Activated CD8-positive, alpha-beta memory T cell treated with anti-CD3 and anti-CD28 coated beads for 1 hour (primary cell): ENCODE data around the gene ENDOD1.

Source experiments
- DNase-seq, 2 donors: peaks; one replicate each; pipeline ENCODE4 v3.0.0-alpha.2; 2020; ENCODE audit warnings: low read depth in 1 of 2; ENCODE audit errors: extremely low read depth in 1 of 2

Gene ENDOD1

DNA sequence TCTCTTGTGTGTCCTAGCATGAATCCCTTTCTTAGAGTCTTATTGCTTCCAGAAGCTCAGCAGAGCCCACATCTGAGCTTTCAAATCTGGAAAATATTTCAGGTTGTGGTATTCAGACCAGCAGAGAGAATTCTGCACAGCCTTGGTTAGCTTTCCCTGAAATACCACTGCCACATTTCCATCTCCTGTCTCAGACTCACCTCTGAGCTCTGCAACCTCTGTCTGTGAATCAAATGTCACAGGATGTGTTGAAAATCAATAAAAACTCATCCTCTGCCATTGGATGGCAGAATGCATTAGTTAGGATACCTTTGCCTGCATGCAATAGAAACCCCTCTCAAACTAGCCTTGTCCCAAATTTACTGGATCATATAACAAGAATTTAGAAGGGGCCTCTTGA lies 47.7 kb downstream of the ENDOD1 start:
- DNase-seq: no peak

DNA sequence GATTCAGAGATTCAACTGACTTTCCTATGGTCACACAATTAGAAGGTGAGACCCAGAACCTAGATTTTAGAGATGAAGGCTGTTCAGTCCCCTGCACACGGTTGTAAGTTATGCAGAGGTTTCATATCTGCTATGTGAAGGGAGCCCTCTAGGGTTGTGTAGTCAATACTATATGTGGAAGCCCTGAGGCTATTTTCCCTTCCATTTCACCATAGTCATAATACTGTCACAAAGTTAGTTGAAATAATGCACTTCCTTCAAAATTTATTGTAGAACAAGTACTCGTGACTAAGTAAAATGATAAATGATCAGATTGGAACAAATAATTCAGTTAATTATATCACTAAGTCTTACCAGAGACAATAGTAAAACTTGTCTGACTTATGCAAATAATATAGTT lies 48.8 kb downstream of the ENDOD1 start:
- no peak for DNase-seq

DNA sequence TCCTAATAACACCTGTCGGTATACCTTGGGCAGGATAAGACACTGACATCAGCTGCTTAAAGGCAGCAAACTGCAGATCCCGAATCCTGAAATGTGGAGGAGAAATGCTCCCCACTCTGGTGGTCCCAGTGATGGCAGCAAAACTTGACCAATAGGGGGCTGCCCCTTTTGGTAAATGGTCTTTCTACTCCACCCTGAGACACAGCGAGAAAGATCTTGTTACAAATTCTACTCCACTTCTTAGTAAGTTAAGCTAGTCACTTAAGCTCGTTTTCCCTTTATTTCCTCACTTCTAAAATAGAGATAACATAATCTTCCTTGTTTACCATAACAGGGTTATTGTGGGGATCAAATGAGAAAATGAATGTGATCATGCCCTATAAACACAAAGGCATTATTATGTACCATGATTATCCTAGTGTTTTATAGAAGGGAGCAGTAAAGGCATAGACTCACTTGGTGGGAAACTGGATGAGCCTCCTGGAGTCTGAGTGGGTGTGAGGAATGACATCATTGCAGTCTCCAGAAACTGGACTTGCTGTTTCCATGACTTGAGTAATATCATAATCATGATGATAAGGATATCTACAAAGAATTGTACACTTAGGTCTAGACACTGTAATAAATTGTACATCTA lies 50.9 kb downstream of the ENDOD1 start:
- no peak for DNase-seq

DNA sequence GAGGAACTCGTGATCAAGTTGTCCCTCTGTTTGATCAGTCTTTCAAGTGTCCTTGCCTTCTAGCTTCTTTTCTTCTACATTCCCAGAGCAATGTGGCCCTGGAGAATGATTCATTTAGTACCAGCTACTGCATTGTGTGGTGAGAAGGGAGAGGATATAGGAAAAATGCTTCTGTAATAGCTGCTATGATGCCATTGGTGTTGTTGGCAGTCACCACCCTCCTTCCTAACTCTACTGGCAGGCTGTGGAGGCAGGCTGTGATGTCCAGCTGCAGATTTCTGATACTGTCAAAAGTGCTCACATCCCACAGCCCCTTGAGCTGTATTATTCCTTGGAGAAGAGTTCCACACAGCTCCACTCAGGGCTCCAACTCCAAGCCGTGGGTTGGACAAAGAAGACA lies 52.8 kb downstream of the ENDOD1 start:
- DNase-seq: no peak

DNA sequence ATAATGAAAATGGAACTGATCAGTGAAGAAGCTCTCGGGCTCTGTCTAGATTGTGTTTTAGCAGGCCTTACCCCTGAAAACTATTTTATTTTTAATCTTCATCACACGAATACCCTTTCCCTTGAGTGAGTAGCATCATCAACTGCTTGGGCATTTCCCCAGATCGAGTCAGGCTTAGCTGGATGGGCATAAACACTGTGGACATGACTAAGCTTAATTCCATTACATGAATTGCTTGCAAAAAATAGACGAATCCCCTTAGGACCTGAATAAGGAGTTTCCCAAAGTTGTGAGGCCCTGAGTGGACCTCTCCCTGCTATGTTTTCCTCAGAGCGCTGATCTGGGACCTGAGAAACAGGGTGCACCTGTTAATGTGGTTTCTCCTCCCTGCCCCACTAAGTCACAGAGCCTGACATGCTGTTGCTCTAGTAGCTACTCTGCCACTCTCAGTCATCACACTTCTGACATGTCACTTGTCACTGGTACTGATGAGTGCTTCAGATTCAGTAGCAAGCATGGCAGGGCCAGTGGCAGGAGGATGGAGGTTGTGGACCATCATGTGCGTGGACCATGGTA lies 53.5 kb downstream of the ENDOD1 start:
- no peak for DNase-seq

DNA sequence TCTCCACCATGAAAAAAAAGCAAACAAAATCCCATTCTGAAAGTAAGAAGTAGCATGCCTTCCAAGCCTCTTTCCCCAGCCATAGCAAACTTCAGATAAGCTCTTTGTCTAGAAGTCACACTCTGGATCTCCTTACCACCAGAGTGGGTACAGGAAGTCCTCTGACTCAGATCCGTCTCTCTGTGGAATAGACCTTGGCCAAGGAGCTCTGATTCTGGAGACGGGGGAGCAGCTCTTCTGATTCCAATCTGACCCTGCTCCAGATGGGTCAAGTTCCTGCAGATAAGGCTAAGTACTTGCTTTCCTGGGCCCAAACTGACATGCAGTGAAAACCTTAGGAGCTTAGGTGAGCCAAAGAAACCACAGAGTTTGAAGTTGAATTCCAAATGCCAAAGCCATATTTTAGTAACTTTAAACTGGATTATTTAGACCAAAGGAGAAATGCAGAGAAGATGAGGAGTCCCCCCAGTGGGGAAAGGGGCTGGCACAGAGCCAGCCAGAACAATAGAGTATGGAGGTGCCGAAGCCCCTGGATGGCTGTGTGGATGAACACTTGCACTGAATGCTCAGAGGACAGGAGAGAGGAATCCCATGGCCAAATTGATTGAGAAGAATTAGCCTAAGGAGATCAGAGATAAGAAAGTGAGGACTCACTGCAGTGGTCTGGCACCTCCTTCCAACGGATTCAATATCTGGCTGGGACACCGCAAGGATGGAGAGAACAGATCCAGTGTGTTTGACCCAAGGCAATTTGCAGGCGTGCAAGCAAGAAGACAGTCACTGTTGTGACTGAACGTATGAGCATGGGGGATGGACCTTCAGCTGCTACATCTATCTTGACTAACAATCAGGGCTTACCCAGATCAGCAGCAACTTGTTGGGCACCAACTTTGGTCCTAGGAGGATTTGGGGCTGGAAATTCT lies 54.9 kb downstream of the ENDOD1 start:
- no peak for DNase-seq

DNA sequence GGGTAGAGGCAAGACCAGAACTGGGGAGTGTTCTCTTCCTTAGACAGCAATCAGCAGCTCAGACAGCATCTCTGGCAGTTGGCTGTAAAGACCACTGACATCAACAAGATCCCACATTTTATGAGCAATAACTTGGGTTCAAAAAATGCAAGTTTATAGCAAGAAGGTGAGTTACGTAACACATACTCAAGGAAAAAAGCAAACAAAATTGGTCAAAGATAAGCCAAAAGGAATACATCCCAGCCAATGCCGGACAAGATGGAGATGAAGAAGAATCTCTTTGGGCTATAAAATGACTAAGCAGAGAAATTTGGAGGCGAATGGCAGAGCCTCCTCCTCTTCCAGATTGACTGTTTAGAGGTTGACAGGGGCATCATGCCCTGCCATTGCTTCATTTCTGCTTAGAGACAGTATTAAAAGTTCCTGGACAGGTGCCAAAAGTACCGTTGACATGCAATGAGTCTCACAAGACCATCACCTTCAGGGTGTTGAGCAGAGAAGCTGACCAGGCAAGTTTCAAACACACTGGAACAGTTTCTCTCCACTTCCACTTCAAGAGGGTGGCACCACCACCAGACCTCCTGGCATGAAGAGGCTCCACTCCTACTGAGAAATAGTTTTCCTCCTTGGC lies 55.9 kb downstream of the ENDOD1 start:
- DNase-seq: no peak

DNA sequence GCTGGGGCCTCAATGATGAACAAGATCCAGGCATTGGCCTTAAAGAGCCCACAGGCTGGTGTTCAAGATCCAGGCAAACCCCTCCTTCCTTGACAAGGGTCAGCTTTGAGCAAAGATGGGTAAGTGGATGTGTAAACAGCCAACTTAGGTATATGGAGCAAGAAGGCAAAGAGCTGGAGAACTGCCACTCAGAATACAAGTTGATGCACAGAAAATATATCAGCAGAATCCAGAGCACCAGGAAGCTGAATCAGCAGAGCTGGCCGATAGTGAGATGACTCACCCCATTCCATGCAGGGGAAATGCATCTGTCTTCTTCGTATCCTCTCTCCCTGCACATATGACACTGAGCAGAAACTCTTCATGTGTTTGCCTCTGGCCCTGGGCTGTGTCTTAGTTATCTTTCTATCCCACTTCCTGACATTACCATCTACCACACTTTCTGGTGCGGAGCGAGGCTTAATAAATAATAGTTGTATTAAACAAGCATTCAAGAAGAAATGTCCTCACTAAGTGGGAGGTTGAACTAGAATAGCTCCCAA lies 57.8 kb downstream of the ENDOD1 start:
- no peak for DNase-seq

DNA sequence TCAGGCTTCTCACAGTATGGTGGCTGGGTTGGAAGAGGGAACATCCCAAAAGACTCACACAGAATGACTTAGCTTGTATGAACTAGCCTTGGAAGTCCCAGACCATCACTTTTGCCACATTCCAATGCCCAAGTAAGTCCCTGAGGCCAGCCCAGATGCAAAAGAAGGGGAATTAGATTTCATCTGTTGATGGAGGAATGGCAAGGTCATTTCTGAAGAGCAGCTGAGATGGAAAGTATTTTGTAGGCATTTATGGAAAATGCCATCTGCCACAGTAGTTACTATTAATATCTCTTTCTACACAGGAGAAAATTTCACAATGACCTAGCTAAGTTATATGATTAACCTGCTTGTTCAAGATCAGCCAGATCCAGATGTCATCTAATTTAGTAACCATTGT lies 58.8 kb downstream of the ENDOD1 start:
- no peak for DNase-seq

DNA sequence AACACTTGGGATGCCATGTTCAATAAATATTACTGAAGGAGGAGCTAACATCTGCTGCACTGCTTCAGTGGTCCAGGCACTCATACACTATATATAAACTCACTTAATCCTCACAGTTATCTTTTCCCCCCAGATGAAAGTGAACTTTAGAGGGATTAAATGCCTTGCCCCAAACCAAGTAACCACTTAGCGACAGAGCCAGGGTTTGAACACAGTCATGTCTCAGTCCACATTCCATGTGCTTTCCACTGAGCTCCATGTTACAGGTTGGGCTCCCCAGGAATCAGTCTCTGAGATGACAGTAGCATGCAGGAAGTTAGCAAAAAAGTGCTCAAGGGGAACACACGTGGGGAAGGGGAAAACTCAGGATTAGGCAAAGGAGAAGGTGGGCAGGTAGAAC lies 59.3 kb downstream of the ENDOD1 start:
- DNase-seq: no peak

DNA sequence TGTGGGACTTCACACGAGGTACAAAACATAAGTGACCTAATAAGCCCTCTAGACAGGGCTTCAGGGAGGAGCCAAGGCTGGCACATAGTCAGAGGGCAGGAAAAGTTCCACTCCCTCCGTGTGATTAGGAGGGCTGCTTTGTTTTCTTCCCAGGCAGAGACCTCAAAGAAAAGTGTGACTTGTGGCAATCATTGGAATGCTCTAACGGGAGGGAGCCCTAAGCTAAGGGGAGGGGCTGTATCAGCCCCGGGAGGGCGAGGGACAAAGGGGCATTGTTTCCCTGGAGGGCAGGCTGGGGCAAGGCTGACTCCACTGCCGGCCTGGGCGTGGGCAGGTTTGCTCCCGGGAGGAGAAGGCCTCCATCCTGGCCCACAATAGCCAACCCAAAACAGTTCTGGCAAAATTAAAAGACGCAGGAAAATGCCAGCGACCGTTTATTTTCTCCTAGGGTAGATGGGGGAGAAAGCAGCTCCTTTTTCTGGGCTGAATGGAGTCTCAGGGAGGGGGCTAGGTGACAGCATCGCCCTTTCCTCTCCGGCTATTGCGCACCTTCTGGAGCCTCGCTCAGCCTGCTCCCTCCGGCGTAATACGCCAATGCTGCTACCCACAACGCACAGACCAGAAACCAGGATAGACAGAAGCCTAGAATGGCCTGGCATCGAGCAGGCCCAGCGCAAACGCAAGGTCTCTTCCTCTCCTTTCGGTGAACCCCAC lies 60.2 kb downstream of the ENDOD1 start:
- DNase-seq: no peak

DNA sequence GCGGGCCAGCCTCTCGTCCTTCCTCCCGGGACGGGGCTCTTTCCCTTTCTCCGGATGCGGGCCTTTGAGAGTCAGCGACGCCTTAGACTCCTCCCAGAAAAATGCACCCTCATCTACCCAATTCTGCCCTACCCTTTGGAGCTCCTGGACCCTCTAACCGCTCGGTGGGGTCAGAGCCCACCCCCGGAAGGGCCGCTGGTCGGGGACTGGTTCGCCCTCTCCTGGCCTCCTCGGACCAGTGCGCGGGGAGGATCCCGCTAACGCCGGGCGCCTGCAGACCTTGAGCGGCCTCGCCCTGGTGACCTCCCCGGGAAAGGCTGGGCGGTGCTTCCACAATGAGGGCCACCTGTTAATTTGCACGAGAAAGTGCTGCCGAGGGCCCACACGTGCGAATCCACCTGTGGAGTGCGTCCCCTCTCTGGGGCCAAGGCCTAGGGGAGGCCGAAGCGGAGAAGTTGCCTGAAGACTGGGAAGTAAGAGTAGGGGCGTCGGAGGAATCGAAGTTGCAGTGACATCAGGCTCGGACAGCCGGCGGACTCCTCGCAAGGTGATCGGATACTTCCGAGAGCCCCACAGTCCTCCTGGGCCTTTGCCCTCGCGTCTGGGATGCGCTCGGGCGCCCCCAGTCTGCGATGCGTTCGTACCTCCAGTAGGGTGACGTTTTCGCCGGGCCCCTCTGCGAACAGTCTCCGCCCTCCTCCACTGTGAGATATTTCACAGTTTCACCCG lies 61.5 kb downstream of the ENDOD1 start:
- DNase-seq: peak; percentile 81 to 86

DNA sequence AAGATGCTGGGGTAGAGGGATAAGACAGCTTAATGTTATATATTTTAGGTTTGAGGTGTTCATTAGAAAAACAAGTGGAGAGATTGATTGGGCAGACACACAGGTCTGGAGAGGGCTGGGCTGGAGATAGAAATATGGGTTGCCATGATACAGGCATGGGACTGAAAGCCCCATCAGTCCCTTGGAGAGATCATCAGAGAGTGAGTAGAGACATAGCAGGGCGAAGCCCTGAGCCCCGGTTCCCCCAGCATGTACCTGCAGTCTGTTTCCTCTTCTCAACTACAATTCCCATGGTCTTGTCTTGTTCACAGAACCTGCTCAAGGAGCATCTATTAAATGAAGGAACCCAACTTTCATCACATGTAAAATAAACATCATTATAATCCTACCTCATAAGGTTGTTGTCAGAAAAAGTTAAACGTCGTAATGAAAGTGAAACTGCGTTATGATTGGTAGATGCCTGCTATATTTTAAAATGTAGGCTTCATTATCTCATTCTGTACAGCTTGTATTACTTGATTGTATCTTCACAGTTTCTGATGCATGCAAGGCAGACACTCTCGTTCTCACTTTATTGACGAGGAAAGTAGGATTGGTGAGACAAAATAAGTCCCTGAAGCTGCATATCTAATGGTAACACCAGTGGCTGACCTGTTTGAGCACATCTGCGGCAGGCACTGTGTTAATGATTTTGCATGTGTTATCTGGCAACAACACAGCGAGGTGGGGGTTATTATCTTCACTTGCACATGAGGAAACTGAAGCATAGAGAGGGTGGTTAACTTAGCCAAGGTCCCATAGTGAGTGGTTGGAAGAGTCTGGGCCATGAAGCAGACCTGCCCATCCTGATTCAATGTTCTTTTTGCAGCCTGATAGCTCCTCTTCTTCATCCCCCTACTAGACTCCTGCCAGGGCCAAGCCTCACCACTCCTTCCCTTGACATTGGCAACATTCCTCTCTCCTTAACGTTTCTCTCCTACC lies 63.5 kb downstream of the ENDOD1 start:
- DNase-seq: no peak

DNA sequence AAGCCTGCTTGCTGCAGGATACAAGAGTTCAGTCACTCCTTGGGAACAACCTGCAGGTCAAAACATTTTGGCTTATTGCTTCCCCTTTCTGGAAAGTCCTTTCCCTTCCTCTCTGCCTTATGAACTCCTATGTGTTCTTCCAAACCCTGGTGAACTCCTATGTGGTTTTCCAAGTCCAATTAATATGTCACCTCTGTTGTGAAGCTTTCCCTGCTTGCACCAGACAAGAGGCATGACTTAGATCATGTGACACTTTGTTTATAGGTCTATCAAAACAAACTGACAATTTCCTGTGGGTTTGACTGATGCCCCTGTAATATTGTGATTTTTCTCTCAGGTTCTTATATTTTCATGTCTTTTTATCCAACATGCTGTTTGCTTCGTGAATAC lies 64.2 kb downstream of the ENDOD1 start:
- DNase-seq: no peak

DNA sequence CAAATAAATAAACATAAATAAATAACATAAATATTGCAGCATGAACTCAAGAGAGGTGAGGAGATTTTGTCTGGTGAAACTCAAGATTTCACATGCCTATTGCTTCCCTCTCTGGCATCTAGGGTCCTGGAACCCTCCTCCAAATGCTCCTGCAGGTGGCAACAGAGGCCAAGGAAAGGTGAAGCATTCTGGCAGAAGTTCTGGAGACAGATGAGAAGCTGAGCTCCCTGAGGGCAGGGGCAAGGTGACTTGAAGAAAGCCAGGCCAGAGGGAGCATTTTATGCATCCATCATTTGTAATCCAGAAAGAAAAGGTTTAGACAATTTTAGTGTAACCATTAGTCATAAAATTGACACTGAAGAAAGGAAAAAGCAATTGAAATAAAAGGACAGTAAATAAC lies 64.9 kb downstream of the ENDOD1 start:
- no peak for DNase-seq

DNA sequence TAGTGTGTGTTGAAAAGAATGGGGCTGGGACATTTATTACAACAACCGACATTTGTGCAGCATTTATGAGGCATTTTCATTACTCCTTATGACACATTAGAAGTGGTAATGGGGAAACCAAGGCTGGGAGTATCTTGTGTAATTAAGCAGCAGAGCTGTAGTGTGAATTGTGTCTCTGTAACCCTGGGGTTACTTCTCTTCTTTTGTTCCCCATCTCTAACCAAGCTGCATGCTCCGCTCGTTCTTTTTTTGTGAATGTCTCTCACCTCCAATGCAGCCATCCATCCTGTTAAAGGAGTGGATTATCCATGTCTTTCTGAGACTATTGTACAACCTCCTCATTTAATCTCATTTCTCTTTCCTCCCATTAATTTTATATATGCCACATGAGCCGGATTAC lies 65.7 kb downstream of the ENDOD1 start:
- DNase-seq: no peak

DNA sequence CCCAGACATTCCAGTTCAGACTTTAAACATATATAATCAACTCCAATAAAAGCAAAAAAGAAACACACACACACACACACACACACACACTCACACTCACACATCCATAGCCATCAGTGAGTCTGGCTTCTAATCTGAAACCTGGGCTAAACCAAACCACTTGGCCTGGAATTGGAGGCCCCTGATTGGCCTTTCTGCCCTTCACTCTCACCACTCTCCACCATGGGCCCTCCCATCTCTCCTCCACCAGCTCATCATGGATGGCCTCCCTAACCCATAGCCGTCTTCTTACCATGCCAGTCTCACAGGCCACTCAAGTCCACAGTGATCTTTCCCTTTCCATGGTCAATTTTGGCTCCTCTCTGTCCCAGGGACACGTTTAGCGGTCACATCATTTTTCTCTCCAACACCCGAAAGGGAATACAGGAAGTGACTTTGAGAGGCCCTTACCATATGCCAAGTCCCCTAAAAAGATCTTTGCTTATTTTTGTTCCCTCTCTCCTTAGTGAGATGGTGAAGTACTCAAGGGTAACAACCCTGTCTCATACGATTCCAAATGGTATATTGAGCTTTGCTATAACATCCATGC lies 66.6 kb downstream of the ENDOD1 start:
- DNase-seq: no peak

DNA sequence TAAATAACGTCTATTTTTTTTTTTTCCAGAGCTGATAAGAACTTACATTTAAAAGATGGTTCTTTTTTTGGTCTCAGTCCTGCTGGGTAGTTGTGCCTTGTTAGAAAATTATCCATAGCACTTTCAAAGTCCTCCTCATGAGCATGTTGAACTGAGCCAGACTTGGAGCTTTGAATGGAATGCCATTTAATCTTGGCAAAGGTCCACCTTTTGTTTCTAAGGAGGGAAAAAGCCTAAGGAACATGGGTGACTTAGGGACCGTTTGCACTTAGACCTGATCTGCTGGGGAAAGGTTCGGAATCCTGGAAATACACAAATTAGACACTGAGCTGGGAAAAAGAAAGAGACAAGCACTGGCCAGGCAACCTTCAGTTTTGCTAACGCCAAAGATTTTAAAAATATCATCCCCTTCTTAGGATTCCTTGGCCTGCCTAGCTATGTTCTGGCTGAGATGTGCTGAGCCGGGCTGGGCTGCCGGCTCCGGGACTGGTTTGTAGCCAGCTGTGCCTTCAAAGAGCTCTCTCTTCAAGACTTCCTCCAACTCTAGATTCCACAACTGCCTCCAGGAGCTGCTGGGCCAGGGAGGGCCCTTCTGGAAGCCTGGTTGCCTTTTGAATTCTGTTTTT lies 67.4 kb downstream of the ENDOD1 start:
- DNase-seq: no peak
